Endothelial cell (in vitro differentiated cells): Measurements from ENCODE around the gene HAS3. TPM values are rescaled to one million over a fixed set of nuclear protein-coding genes. Genes with fewer than 3 reads are reported as not detected.

Experiments
- DNase-seq: peaks from one replicate; pipeline ENCODE4 v3.0.0; 2021; ENCODE audit warnings: low spot score
- H3K27ac Mint-ChIP-seq: one replicate; pipeline ENCODE4 v1.8.0; 2021; ENCODE audit warnings: mixed read lengths, inconsistent platforms; ENCODE audit not compliant: unreplicated experiment
- H3K27me3 Mint-ChIP-seq: one replicate; pipeline ENCODE4 v1.8.0; 2021; ENCODE audit warnings: mild to moderate bottlenecking, moderate library complexity, mixed read lengths, inconsistent platforms; ENCODE audit not compliant: unreplicated experiment
- H3K36me3 Mint-ChIP-seq: one replicate; pipeline ENCODE4 v1.8.0; 2021; ENCODE audit warnings: mild to moderate bottlenecking, low read depth, mixed read lengths, inconsistent platforms; ENCODE audit not compliant: unreplicated experiment
- H3K4me1 Mint-ChIP-seq: one replicate; pipeline ENCODE4 v1.8.0; 2021; ENCODE audit warnings: mild to moderate bottlenecking, mixed read lengths, inconsistent platforms; ENCODE audit not compliant: unreplicated experiment
- H3K4me3 Mint-ChIP-seq: one replicate; pipeline ENCODE4 v1.8.0; 2021; ENCODE audit warnings: mild to moderate bottlenecking, mixed read lengths, inconsistent platforms; ENCODE audit not compliant: unreplicated experiment
- H3K9me3 Mint-ChIP-seq: one replicate; pipeline ENCODE4 v1.8.0; 2021; ENCODE audit warnings: mixed read lengths, inconsistent platforms; ENCODE audit not compliant: unreplicated experiment
- CTCF ChIP-seq: fragments of 200-600 bp; sonication (generic); IDR thresholded peaks from one replicate; pipeline ENCODE4 v1.5.0; 2021; ENCODE audit warnings: antibody characterized with exemption; ENCODE audit not compliant: unreplicated experiment
- total RNA-seq: library from RNA; stranded (reverse); fragmentation: NEBNext Ultra II Directional; extraction: Animal tissue kit (Norgen Biotek cat#: 25700); gene quantifications from one replicate; pipeline ENCODE4 v1.2.1, GENCODE V29; 2021; ENCODE audit not compliant: unreplicated experiment

HAS3 gene
- total RNA-seq, 1 donor from 2014 or later = 2.7 TPM

DNA sequence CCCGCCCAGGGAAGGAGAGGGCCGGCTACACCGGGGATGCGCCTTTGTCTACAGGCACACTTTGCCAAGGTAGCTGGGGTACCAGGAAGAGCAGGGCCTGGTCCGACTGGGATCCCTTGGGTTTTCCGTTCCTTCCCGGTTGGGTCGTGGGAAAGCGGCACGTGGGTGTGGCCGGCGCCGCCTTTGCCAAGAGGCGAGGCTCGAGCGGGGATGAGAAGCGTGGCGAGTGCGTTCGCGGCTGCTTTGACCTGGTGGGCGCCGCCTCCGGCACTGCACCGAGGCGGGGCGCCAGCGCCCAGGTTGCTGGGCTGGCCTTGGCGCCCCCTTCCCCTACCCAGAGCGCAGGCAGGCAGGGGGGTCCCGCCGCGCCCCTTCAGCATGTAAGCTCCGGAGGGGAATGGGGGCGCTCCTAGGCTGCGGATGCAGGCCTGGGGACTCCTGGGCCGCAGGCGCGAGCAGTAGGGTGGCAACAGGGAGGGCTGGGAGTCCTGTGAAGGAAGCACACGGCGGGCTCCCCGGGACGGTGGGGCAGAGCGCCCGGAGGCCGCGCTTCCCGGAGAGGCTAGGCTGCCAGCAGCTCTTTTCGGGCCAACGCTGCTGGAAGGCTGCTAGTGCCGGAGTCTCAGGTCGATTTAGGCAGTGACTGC, 2.0 kb downstream of the HAS3 start:
- no peak for TF ChIP-seq CTCF
- peak; percentile 28 for DNase-seq
- H3K36me3 Mint-ChIP-seq = no peaks in the 10 kb centered on the region
- no peaks in the 10 kb centered on the region for H3K9me3 Mint-ChIP-seq
- peaks cover 10% of the 10 kb centered on the region for H3K27me3 Mint-ChIP-seq
- peak overlapping the region; percentile 87 for H3K4me3 Mint-ChIP-seq
- H3K27ac Mint-ChIP-seq = no peak overlapping the region
- peaks cover 19% of the 10 kb centered on the region for H3K4me1 Mint-ChIP-seq

DNA sequence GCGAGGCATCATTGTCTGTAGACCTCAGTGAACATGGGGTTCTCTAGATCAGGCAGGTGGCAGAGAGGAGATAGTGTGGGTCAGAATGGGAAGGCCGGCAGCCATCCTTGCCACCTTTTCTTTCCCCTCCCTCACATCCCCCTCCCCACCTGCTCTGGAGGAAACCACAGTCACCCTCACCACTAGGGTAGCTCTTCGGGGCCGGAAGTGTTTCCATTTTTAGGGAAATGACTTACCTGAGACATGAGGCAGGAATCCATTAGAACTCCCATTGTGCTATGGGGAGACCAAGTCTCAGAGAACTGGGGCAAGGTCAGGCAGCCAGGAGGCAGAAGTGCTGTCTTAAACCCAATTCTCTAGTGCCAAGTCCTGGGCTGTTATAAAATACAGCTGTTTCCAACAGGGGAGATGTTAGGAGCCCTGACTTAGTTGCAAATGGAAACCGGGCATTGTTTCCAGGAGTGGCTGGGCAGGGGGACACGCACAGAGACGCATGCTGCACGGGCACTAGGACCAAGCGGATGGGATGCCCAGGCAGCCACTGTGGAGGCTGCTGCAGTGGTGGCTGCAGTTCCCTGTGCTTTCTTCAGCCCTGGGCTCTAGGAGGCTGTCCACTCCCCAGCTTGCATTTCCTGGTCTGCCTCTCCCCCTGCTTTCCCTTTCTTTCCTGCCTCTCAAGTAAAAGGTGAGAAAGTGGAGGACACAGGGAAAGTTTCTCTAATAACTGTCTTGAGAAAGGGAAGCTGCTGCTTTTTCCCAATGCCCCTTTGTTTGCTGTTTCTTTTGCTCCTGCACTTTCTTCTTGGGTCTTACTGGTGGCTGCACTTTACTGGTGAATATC, 2.8 kb downstream of the HAS3 start:
- peaks cover 10% of the 10 kb centered on the region for H3K27me3 Mint-ChIP-seq
- no peak overlapping the region for H3K27ac Mint-ChIP-seq
- no peaks in the 10 kb centered on the region for H3K9me3 Mint-ChIP-seq
- peaks cover 19% of the 10 kb centered on the region for H3K4me1 Mint-ChIP-seq
- TF ChIP-seq CTCF = no peak
- peak; percentile 47 for DNase-seq
- H3K4me3 Mint-ChIP-seq = peak overlapping the region; percentile 84
- H3K36me3 Mint-ChIP-seq = no peaks in the 10 kb centered on the region

DNA sequence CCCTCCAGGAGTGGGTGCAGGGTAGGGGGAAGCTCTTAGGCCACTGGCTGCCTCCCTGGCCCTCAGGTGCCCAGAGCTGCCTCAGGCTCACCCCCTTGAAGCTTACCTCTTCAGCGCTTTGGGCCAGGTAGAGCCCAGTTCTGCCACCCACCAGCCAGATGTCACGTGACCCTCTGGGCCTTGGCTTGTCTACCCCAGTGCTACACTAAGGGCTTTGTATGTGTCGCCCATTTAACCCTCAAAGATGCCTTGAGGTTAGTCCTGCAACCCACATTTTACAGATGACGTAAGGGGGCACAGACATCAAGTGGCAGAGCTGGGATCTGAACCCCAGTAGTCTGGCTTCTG, 3.4 kb downstream of the HAS3 start:
- H3K4me3 Mint-ChIP-seq = no peak overlapping the region
- no peak for TF ChIP-seq CTCF
- H3K36me3 Mint-ChIP-seq = no peaks in the 10 kb centered on the region
- no peaks in the 10 kb centered on the region for H3K9me3 Mint-ChIP-seq
- no peak overlapping the region for H3K27ac Mint-ChIP-seq
- peaks cover 19% of the 10 kb centered on the region for H3K4me1 Mint-ChIP-seq
- peaks cover 10% of the 10 kb centered on the region for H3K27me3 Mint-ChIP-seq
- DNase-seq = no peak

GRCh38 chr16:69109486-69110270, 4.2 kb downstream of the HAS3 start:
- Mint-ChIP-seq H3K27ac (no peak overlapping the region), H3K4me3 (no peak overlapping the region)
- no peak for DNase-seq

More at GRCh38 chr16:69109486-69110270, 4.2 kb downstream of the HAS3 start:
- Mint-ChIP-seq H3K36me3 (no peaks in the 10 kb centered on the region), H3K4me1 (peaks cover 19% of the 10 kb centered on the region), H3K27me3 (peaks cover 10% of the 10 kb centered on the region), H3K9me3 (no peaks in the 10 kb centered on the region)
- no peak for TF ChIP-seq CTCF
